ENCODE data around the gene URAD. TPM values are rescaled to one million over a fixed set of nuclear protein-coding genes. Genes with fewer than 3 reads are reported as not detected.

URAD gene
- total and polyA plus RNA-seq, 9 donors, result not detected

- H3K27me3 ChIP-seq, result no peaks in the 10 kb centered on the region
- TF ChIP-seq POLR2A (IDR thresholded peaks at IDR 0.05) (no peak), CTCF (IDR thresholded peaks at IDR 0.05) (no peak), EP300 (IDR thresholded peaks at IDR 0.05) (no peak)
- no peaks in the 10 kb centered on the region for H3K4me1 ChIP-seq (ENCODE audit: insufficient read depth)
- H3K9me3 ChIP-seq, result no peaks in the 10 kb centered on the region
- no peak overlapping the region for H3K4me3 ChIP-seq
- H3K36me3 ChIP-seq, result no peaks in the 10 kb centered on the region
- H3K27ac ChIP-seq, result no peak overlapping the region
- no peak for DNase-seq
- 80 to 92% (median 91%) methylated on average over 5 of the region's 5 CpGs for WGBS, 3 donors
- intact Hi-C loops (cut with DNase I), result no loop called here
Observed at GRCh38 chr13:28031896-28032288, 43.4 kb upstream of the URAD start.

GRCh38 chr13:28031220-28031895, 42.9 kb upstream of the URAD start:
- intact Hi-C loops (cut with DNase I), result no loop called here
- Histone ChIP-seq H3K4me1 (ENCODE audit: insufficient read depth) (no peaks in the 10 kb centered on the region), H3K4me3 (no peak overlapping the region), H3K27ac (no peak overlapping the region), H3K36me3 (no peaks in the 10 kb centered on the region), H3K9me3 (no peaks in the 10 kb centered on the region), H3K27me3 (no peaks in the 10 kb centered on the region)
- no peak for TF ChIP-seq EP300 (IDR thresholded peaks at IDR 0.05)
- no peak for TF ChIP-seq CTCF (IDR thresholded peaks at IDR 0.05)
- no peak for TF ChIP-seq POLR2A (IDR thresholded peaks at IDR 0.05)
- no peak for DNase-seq
- WGBS, 3 donors, result 87 to 91% (median 88%) methylated on average over 10 of the region's 10 CpGs

DNA sequence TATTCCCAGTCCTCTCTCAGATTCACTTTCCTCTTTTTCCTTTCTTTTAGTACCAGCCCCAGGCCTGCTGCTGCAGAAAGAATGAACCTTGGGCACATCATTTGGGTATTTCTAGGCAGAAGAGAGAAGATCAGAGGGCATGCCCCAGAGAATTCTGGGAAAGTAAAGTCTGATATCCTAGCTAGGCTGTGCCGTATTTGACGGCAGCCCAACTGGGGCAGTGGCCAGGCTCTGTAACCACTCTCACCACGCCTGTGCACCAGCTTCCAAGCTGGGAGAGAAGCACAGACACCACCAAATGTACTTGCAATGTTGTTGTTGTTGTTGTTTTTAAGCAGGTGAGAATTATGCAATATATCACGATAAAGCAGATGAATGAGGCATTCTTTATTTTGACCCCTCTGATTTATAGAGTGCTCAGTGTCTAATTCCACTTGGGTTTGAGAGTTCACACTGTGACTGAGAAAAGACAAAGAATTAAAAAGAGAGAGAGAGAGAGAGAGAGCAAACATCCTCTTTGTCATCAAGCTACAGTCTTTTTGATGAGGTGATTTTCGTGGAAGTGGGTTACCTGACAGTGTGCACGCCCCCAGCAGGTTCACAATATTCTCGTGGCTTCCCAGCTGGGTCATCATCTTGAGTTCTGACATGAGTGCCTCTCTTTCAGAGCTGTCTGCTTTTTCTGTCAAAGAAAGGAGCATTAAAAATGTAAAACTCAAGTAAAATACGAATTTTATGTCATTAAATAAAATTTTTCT, 39.3 kb upstream of the URAD start:
- 75 to 80% (median 78%) methylated on average over 8 of the region's 8 CpGs for WGBS, 3 donors
- Histone ChIP-seq H3K4me3 (no peak overlapping the region), H3K27me3 (no peaks in the 10 kb centered on the region), H3K27ac (no peak overlapping the region), H3K9me3 (no peaks in the 10 kb centered on the region), H3K36me3 (no peaks in the 10 kb centered on the region), H3K4me1 (ENCODE audit: insufficient read depth) (peaks cover 3% of the 10 kb centered on the region)
- DNase-seq, result no peak
- intact Hi-C loops (cut with DNase I), result no loop called here
- no peak for TF ChIP-seq POLR2A (IDR thresholded peaks at IDR 0.05)
- no peak for TF ChIP-seq CTCF (IDR thresholded peaks at IDR 0.05)
- no peak for TF ChIP-seq EP300 (IDR thresholded peaks at IDR 0.05)

- Histone ChIP-seq H3K36me3 (no peaks in the 10 kb centered on the region), H3K4me3 (no peak overlapping the region), H3K27me3 (no peaks in the 10 kb centered on the region), H3K27ac (no peak overlapping the region), H3K9me3 (no peaks in the 10 kb centered on the region), H3K4me1 (ENCODE audit: insufficient read depth) (peaks cover 5% of the 10 kb centered on the region)
- DNase-seq, result no peak
- intact Hi-C loops (cut with DNase I), result no loop called here
- TF ChIP-seq POLR2A (IDR thresholded peaks at IDR 0.05) (no peak), CTCF (IDR thresholded peaks at IDR 0.05) (no peak), EP300 (IDR thresholded peaks at IDR 0.05) (no peak)
Observed at GRCh38 chr13:28027071-28027470, 38.6 kb upstream of the URAD start.

All from ovary (tissue), 9 donors.